ENCODE results near the gene BRD8. TPM values are rescaled to one million over a fixed set of nuclear protein-coding genes. Genes with fewer than 3 reads are reported as not detected.
"Not testable (repeated sequence)": the region's sequence is repeated elsewhere in the genome, so short reads cannot be mapped to it uniquely, and the experiment has no call there.

Gene BRD8
- polyA plus RNA-seq, 1 experiment = 51.7 TPM

DNA sequence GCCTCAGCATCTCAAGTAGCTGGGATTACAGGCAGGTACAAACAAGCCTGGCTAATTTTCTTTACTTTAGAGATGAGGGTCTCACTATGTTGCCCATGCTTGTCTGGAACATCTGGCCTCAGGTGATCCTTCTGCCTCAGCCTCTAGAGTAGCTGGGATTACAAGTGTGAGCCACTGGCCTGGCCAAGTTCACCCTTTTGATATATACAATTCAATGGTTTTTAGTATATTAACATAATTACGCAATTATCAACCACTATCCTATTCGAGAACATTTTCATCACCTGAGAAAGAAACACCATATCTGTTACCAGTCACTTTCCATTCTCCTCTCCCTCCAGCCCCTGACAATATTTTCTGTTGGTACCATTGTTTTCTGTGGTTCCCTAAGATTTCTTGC, 38.4 kb upstream of the BRD8 start:
- Histone ChIP-seq H3K4me3 (ENCODE audit: low read depth, low read length) (no peak overlapping the region), H3K36me3 (ENCODE audit: control insufficient read depth, insufficient read depth, low read length) (no peaks in the 10 kb centered on the region), H3K27me3 (ENCODE audit: control insufficient read depth, insufficient read depth, low read length) (no peaks in the 10 kb centered on the region)
- TF ChIP-seq, protein P1, sequence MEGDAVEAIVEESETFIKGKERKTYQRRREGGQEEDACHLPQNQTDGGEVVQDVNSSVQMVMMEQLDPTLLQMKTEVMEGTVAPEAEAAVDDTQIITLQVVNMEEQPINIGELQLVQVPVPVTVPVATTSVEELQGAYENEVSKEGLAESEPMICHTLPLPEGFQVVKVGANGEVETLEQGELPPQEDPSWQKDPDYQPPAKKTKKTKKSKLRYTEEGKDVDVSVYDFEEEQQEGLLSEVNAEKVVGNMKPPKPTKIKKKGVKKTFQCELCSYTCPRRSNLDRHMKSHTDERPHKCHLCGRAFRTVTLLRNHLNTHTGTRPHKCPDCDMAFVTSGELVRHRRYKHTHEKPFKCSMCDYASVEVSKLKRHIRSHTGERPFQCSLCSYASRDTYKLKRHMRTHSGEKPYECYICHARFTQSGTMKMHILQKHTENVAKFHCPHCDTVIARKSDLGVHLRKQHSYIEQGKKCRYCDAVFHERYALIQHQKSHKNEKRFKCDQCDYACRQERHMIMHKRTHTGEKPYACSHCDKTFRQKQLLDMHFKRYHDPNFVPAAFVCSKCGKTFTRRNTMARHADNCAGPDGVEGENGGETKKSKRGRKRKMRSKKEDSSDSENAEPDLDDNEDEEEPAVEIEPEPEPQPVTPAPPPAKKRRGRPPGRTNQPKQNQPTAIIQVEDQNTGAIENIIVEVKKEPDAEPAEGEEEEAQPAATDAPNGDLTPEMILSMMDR (IDR thresholded peaks at IDR 0.05; ENCODE audit: insufficient read depth, low read depth, low read length) = no peak
- CTCF ChIA-PET = no interaction called here
- no peak for DNase-seq (ENCODE audit: low read depth)
- POLR2A ChIA-PET = no interaction called here

DNA sequence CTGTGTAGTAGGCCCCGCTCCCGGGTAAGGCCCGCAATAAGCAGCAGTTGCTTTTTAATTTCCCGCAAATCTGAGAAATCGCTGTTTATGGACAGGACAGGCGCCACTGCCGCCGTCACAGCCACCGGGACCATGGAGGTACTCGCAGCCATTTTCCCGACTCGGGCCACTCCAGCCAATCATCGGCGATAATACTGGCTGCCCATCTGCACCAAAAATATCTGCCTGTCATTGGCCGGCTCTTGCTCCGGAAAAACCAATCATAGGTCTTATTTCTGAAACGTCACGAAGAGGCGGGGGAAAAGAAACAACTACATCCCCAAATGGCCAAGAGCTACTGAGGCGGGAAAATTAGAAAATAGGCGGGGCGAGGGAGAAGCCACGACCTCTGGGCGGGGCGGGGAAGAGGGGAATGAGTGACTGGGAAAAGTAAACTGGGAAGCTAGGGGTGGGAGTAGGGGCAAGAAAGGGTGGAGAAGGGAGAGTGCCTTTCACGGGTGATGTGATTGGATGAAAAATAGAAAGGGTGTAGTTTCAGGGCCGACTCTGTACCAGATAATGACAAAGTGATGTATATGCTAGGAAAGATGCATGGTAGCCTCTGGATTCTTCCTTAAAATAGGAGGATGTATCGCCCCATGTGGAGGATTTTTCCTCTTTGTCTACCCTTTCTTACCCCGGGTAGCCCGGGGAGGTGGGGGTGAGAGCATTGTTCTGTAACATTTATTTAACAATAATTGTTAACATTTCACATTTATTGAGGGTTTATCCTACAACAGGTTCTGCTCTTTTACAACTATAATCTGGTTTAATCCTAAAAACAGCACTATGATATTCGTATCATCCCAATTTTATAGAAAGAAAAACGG, 35.0 kb upstream of the BRD8 start, which contains the start of gene CDC23:
Gene CDC23 (minus strand): TSS at position 163 of the 869 bp plus-strand sequence. CDS start 11 bp downstream, at position 152.
- DNase-seq (ENCODE audit: low read depth) = peak; percentile 97
- Histone ChIP-seq H3K36me3 (ENCODE audit: control insufficient read depth, insufficient read depth, low read length) (peaks cover 3% of the 10 kb centered on the region), H3K27me3 (ENCODE audit: control insufficient read depth, insufficient read depth, low read length) (no peaks in the 10 kb centered on the region), H3K4me3 (ENCODE audit: low read depth, low read length) (peak within 1 kb of the TSS; percentile 96)
- ChIA-PET POLR2A (interaction anchor here (0.6 kb wide), 1 partner anchor 12 kb away, joined by 3 read pairs; no protein-coding TSS in a partner anchor), CTCF (interaction anchor here (0.7 to 2.8 kb wide), 3 partner anchors 10 to 140 kb away, joined by 3 to 15 read pairs (median 3); no protein-coding TSS in a partner anchor)
- TF ChIP-seq, protein P1 (IDR thresholded peaks at IDR 0.05; ENCODE audit: insufficient read depth, low read depth, low read length) = no peak

DNA sequence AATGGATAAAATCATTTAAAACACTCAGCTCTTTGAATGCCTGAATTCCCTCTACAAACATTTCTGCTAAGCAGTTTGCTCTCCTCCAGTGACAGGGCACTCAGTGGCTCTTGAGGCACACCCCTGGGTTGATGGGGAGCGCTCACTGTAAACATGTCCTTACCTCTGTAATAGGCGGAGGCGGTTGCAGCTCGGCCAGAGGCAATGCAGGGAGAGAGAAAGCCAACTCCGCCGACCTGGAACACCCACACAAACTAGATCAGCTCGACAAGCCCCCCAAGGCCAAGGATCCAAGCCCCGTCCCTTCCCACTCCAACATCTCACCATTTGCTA, 34.4 kb upstream of the BRD8 start:
- DNase-seq (ENCODE audit: low read depth) = no peak
- H3K27me3 ChIP-seq (ENCODE audit: control insufficient read depth, insufficient read depth, low read length) = no peaks in the 10 kb centered on the region
- TF ChIP-seq, protein P1 (IDR thresholded peaks at IDR 0.05; ENCODE audit: insufficient read depth, low read depth, low read length) = no peak
- ChIA-PET POLR2A (interaction anchor here (0.6 kb wide), 1 partner anchor 12 kb away, joined by 3 read pairs; no protein-coding TSS in a partner anchor), CTCF (interaction anchor here (0.7 to 2.8 kb wide), 3 partner anchors 10 to 141 kb away, joined by 3 to 15 read pairs (median 3); no protein-coding TSS in a partner anchor)
- peak overlapping the region; percentile 96 for H3K4me3 ChIP-seq (ENCODE audit: low read depth, low read length)
- H3K36me3 ChIP-seq (ENCODE audit: control insufficient read depth, insufficient read depth, low read length) = peaks cover 3% of the 10 kb centered on the region

DNA sequence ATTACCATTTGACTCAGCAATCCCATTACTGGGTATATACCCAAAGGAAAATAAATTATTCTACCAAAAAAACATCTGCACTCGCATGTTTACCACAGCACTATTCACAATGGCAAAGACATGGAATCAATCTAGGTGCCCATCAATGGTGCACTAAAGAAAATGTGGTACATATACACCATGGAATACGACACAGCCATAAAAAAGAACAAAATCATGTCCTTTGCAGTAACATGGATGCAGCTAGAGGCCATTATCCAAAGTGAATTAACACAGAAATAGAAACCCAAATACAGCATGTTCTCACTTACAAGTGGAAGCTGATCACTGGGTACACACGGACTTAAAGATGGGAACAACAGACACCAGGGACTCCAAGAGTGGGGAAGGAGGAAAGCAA, 32.6 kb upstream of the BRD8 start:
- POLR2A ChIA-PET = no interaction called here
- H3K27me3 ChIP-seq (ENCODE audit: control insufficient read depth, insufficient read depth, low read length) = no peaks in the 10 kb centered on the region
- H3K4me3 ChIP-seq (ENCODE audit: low read depth, low read length) = no peak overlapping the region
- CTCF ChIA-PET = no interaction called here
- no peak for DNase-seq (ENCODE audit: low read depth)
- TF ChIP-seq, protein P1 (IDR thresholded peaks at IDR 0.05; ENCODE audit: insufficient read depth, low read depth, low read length) = no peak
- peaks cover 3% of the 10 kb centered on the region for H3K36me3 ChIP-seq (ENCODE audit: control insufficient read depth, insufficient read depth, low read length)

DNA sequence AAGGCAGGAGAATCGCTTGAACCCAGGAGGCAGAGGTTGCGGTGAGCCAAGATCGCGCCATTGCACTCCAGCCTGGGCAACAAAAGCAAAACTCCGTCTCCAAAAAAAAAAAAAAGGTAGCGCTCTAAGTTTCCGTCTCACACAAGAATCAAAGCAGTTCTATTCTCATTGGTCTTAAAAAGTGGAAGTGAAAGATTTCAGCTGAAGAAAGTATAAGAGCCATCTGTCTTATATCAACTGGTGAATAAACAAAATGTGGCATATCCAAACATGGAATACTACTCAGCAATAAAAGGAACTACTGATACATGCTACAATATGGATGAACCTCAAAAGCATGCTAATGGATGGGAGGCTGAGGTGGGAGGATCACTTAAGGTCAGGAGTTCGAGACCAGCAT, 15.4 kb upstream of the BRD8 start:
- H3K4me3 ChIP-seq (ENCODE audit: low read depth, low read length); POLR2A ChIA-PET; DNase-seq (ENCODE audit: low read depth); H3K27me3 ChIP-seq (ENCODE audit: control insufficient read depth, insufficient read depth, low read length): not testable (repeated sequence)
- CTCF ChIA-PET = interaction anchor here (0.6 kb wide), 1 partner anchor 112 kb away, joined by 3 read pairs; no protein-coding TSS in a partner anchor
- peaks cover 12% of the 10 kb centered on the region for H3K36me3 ChIP-seq (ENCODE audit: control insufficient read depth, insufficient read depth, low read length)

Data from BJ (cell line).